Body of pancreas (tissue), 4 donors: ENCODE results near the gene PTTG1IP. TPM values are rescaled to one million over a fixed set of nuclear protein-coding genes. Genes with fewer than 3 reads are reported as not detected.
"Not testable (repeated sequence)": the region's sequence is repeated elsewhere in the genome, so short reads cannot be mapped to it uniquely, and the experiment has no call there.

Experiments
- ATAC-seq: fragments of 150-250 bp; one replicate; pipeline ENCODE4 v1.9.1; 2016
- DNase-seq, 4 donors: peaks; one replicate each; pipeline ENCODE4 v3.0.0-alpha.2; 2019
- H3K27ac ChIP-seq, 4 donors: fragments of 200-600 bp; sonication (generic); 1 replicate in 3 of 4; 2 replicates in 1 of 4; pipeline versions ENCODE4 v1.5.1 to v1.6.1; 2016 to 2019; ENCODE audit warnings: mild to moderate bottlenecking in 1 of 4, mixed read lengths in 1 of 4, moderate library complexity in 1 of 4
- H3K27me3 ChIP-seq, 2 donors: fragments of 200-600 bp; sonication (generic); one replicate each; pipeline ENCODE4 v1.6.0; 2016; ENCODE audit warnings: mild to moderate bottlenecking in 1 of 2
- H3K36me3 ChIP-seq, 2 donors: fragments of 200-600 bp; sonication (generic); replicated peaks in 1 of 2; 2 replicates each; pipeline ENCODE4 v1.5.1; 2016; ENCODE audit warnings: low read depth in 2 of 2; ENCODE audit not compliant: insufficient read depth in 1 of 2
- H3K4me1 ChIP-seq: fragments of 200-600 bp; sonication (generic); one replicate; pipeline ENCODE4 v1.6.0; 2016
- H3K4me3 ChIP-seq, 2 donors: fragments of 200-600 bp; sonication (generic); 1 replicate in 1 of 2; 2 replicates in 1 of 2; pipeline ENCODE4 v1.5.1; 2016 to 2019
- H3K9me3 ChIP-seq, 3 donors: fragments of 200-600 bp; sonication (generic); 1 replicate in 2 of 3; 2 replicates in 1 of 3; pipeline ENCODE4 v1.5.1; 2016
- POLR2A ChIP-seq, 3 donors: fragments of 450-650 bp; IDR thresholded peaks; one replicate each; pipeline ENCODE4 v1.6.1; 2016; ENCODE audit warnings: antibody characterized with exemption in 3 of 3, mild to moderate bottlenecking in 2 of 3
- WGBS, 2 donors: methylation state at CpG; one replicate each; pipeline ENCODE4 v1.1.5; 2017; 5-methylcytosine and 5-hydroxymethylcytosine counted together
- intact Hi-C: fragments of 100-400 bp; cut with DNase I; formaldehyde crosslinking; loops from one replicate; pipeline ENCODE4 v1.15.1; 2023
- total RNA-seq, 2 donors: library from RNA; depleted of rRNA; stranded (reverse); fragments of >200 nt; gene quantifications; one replicate each; pipeline ENCODE4 v1.1.0, GENCODE V29; 2016
- TF ChIP-seq, protein P1 (sequence below), 7 experiments: fragments of 450-650 bp in 4 of 7; fragments of 200-600 bp in 3 of 7; sonication (generic) in 3 of 7; IDR thresholded peaks; one replicate each; pipeline ENCODE4 v1.5.1; 2016 to 2019; ENCODE audit warnings: antibody characterized with exemption in 7 of 7

PTTG1IP gene
- total RNA-seq, 2 donors from 2014 or later, result 71.5 to 106 TPM

DNA sequence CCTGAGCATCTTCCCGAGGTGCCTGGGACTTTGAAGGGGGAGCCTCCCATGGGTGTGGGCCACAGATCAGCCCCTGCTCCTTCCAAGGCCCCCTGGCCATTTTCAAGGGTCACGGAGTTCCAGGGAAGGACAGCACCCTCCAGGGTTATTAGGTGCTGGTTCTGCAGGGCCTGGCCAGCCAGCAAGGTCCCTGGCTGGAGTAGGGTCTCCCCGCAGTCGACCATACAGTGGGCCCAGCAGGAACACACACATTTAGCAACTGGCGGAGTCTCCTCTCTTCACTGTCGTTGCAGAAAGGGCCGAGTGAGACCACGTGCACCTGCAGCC is 37.9 kb downstream of the PTTG1IP start:
- no peak overlapping the region for H3K27ac ChIP-seq
- 61 to 73% methylated on average over 5 to 8 of the region's 8 CpGs for WGBS, 2 donors
- no peaks in the 10 kb centered on the region for H3K36me3 ChIP-seq
- H3K9me3 ChIP-seq, result no peaks in the 10 kb centered on the region
- H3K4me3 ChIP-seq, result no peak overlapping the region
- no peak for TF ChIP-seq POLR2A (IDR thresholded peaks at IDR 0.05)
- TF ChIP-seq, protein P1, sequence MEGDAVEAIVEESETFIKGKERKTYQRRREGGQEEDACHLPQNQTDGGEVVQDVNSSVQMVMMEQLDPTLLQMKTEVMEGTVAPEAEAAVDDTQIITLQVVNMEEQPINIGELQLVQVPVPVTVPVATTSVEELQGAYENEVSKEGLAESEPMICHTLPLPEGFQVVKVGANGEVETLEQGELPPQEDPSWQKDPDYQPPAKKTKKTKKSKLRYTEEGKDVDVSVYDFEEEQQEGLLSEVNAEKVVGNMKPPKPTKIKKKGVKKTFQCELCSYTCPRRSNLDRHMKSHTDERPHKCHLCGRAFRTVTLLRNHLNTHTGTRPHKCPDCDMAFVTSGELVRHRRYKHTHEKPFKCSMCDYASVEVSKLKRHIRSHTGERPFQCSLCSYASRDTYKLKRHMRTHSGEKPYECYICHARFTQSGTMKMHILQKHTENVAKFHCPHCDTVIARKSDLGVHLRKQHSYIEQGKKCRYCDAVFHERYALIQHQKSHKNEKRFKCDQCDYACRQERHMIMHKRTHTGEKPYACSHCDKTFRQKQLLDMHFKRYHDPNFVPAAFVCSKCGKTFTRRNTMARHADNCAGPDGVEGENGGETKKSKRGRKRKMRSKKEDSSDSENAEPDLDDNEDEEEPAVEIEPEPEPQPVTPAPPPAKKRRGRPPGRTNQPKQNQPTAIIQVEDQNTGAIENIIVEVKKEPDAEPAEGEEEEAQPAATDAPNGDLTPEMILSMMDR (IDR thresholded peaks at IDR 0.05), result no peak
- DNase-seq (no peak), ATAC-seq (no peak)
- H3K4me1 ChIP-seq, result no peaks in the 10 kb centered on the region
- intact Hi-C loops, result no loop called here
- H3K27me3 ChIP-seq, result no peaks in the 10 kb centered on the region

DNA sequence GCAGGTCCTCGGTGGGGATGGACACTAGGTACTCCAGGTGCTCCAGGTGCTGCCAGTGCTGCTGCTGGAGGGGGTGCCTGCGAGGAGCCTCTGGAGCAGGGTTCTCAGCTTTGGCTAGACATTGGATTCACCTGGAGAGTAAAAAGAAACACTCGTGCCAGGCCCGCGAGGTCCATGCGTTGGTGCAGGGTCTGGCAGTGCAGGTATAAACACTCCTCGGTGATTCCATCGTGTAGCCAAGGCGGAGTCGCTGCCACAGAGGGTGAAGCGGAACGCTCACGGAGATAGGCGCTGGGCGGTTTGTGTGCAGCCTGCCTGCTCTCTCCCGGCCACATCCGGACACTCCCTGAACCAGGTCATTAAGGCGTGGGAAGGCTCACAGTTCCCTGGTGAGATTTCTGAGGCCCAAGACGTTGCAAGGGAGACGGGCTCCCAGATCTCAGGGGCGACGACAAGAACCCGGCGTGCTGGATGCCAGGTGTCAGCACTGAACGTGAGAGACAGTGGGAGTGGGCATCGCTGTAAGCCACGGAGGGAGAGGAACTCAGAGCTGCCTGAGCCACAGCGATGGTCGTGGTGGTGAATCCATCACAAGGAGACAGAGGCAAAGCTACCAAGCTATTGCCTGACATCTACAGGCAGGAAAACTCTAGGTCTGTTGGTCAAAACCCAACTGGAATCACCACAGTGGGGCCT is 38.4 kb downstream of the PTTG1IP start:
- ATAC-seq (no peak), DNase-seq (no peak)
- Histone ChIP-seq H3K27me3 (no peaks in the 10 kb centered on the region), H3K36me3 (no peaks in the 10 kb centered on the region), H3K4me3 (no peak overlapping the region), H3K4me1 (no peaks in the 10 kb centered on the region), H3K9me3 (no peaks in the 10 kb centered on the region), H3K27ac (no peak overlapping the region)
- intact Hi-C loops, result no loop called here
- no peak for TF ChIP-seq POLR2A (IDR thresholded peaks at IDR 0.05)
- TF ChIP-seq, protein P1 (IDR thresholded peaks at IDR 0.05), result no peak
- 66 to 73% methylated on average over 9 to 29 of the region's 29 CpGs for WGBS, 2 donors

DNA sequence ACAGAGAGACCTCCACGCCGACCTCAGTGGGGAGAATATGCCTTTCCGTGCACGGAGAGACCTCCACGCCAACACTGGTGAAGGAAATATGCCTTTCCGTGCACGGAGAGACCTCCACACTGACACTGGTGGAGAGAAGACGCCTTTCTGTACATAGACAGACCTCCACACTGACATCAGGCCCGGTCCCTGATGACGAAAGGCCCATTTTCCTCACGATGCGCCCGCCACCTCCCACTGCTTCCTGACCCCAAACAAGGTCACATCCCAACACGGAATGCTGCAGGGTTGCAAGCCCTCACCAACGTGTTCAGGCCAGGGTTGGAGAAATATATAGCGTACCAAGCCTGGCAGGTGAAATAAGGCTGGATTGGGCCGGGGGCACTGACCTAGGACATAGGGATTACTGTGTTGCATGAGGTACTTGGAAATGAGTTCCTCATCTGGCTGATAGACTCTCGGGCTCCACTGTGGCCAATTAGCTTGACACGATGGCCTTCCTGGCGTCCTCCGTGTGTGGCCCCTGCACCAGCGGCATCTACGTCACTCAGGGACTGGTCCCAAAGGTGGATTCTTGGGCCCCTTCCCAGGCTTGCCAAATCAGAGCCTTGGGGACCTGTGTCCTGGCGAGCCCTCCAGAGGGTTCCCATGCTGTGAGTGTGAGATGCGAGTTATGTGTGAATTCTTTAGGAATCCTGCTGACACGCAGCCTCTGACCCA is 39.1 kb downstream of the PTTG1IP start:
- intact Hi-C loops, result no loop called here
- ATAC-seq (no peak), DNase-seq (no peak)
- no peaks in the 10 kb centered on the region for H3K27me3 ChIP-seq
- WGBS, 2 donors, result 72 to 75% methylated on average over 23 to 24 of the region's 26 CpGs
- no peaks in the 10 kb centered on the region for H3K36me3 ChIP-seq
- no peaks in the 10 kb centered on the region for H3K4me1 ChIP-seq
- no peak overlapping the region for H3K4me3 ChIP-seq
- H3K9me3 ChIP-seq, result no peaks in the 10 kb centered on the region
- TF ChIP-seq, protein P1 (IDR thresholded peaks at IDR 0.05), result no peak
- TF ChIP-seq POLR2A (IDR thresholded peaks at IDR 0.05), result no peak
- no peak overlapping the region for H3K27ac ChIP-seq

DNA sequence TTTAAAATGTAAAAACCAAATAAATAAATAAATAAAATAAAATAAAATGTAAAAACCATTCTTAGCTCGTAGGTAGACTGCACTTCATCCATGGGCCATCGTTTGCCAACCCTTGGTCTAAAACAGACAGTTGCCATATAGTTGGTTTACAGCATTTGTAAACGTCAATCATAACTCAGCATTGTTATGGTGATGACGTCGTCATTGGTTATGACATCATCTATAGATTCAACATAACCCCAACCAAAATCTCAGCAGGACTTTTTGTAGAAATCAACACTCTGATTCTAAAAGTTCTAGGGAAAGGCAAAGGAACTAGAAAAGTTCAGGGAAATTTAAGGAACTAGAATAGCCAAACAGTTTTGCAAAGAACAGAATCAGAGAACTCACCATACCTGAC is 39.8 kb downstream of the PTTG1IP start:
- no peaks in the 10 kb centered on the region for H3K9me3 ChIP-seq
- ATAC-seq (no peak), DNase-seq (no peak)
- no peak overlapping the region for H3K27ac ChIP-seq
- TF ChIP-seq, protein P1 (IDR thresholded peaks at IDR 0.05), result no peak
- no peak for TF ChIP-seq POLR2A (IDR thresholded peaks at IDR 0.05)
- H3K4me1 ChIP-seq, result no peaks in the 10 kb centered on the region
- no peaks in the 10 kb centered on the region for H3K36me3 ChIP-seq
- intact Hi-C loops, result no loop called here
- WGBS, 2 donors, result 54 to 66% methylated on average over 5 of the region's 5 CpGs
- H3K4me3 ChIP-seq, result no peak overlapping the region
- no peaks in the 10 kb centered on the region for H3K27me3 ChIP-seq

- H3K27me3 ChIP-seq, DNase-seq, ATAC-seq, H3K9me3 ChIP-seq, H3K4me3 ChIP-seq, H3K4me1 ChIP-seq, H3K27ac ChIP-seq, intact Hi-C loops, H3K36me3 ChIP-seq: not testable (repeated sequence)
- 76% methylated on average over 23 of the region's 23 CpGs for WGBS, 2 donors
Measured at GRCh38 chr21:44832516-44833255, 40.8 kb downstream of the PTTG1IP start.
